OCI-LY3 (cell line): ENCODE results near the gene EPHA6.

Source experiments
- EZH2phosphoT487 ChIP-seq: fragments of 200-600 bp; shearing (Covaris generic); IDR thresholded peaks from 2 replicates; pipeline ENCODE4 v1.6.1; 2018; ENCODE audit warnings: antibody characterized with exemption, mixed run types, low read depth
- TF ChIP-seq, protein P1 (sequence below): fragments of 200-600, 300-600 bp; sonication (generic); IDR thresholded peaks from 2 replicates; pipeline ENCODE4 v1.5.1; 2014; ENCODE audit warnings: antibody characterized with exemption, low read length, low read depth

DNA sequence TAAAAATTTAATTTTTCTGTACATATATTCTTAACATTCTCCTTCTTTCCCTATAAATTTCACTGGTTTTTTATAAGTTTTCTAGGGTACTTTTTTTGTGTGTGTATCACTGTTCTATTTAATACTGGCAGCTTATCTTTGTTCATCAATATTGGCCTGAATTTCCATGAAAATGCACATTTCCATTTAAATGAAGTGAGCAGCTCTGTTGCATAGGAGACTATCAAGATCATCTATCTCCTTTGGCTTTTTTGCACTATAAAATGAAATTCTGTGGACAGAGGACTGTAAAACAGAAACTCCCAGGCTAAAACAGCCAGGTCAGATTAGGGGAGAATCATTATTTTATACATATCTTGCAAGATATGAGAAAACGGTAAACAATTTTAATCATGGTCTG, 673.2 kb downstream of the EPHA6 start:
- no peak for TF ChIP-seq EZH2phosphoT487
- TF ChIP-seq, protein P1, sequence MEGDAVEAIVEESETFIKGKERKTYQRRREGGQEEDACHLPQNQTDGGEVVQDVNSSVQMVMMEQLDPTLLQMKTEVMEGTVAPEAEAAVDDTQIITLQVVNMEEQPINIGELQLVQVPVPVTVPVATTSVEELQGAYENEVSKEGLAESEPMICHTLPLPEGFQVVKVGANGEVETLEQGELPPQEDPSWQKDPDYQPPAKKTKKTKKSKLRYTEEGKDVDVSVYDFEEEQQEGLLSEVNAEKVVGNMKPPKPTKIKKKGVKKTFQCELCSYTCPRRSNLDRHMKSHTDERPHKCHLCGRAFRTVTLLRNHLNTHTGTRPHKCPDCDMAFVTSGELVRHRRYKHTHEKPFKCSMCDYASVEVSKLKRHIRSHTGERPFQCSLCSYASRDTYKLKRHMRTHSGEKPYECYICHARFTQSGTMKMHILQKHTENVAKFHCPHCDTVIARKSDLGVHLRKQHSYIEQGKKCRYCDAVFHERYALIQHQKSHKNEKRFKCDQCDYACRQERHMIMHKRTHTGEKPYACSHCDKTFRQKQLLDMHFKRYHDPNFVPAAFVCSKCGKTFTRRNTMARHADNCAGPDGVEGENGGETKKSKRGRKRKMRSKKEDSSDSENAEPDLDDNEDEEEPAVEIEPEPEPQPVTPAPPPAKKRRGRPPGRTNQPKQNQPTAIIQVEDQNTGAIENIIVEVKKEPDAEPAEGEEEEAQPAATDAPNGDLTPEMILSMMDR: no peak
